NB4 (cell line): ENCODE data around the gene TUBA1A.

Experiments used
- MYC ChIP-seq: IDR thresholded peaks from 2 replicates; pipeline ENCODE4 v1.6.1; 2011; ENCODE audit warnings: low read depth, low read length
- POLR2A ChIP-seq: IDR thresholded peaks from 2 replicates; pipeline ENCODE4 v1.6.1; 2011; ENCODE audit warnings: mild to moderate bottlenecking; ENCODE audit not compliant: insufficient read length; ENCODE audit errors: extremely low read depth
- TF ChIP-seq, protein P1 (sequence below): IDR thresholded peaks from one replicate; pipeline ENCODE4 v1.5.1; 2012; ENCODE audit warnings: low read depth, low read length

DNA sequence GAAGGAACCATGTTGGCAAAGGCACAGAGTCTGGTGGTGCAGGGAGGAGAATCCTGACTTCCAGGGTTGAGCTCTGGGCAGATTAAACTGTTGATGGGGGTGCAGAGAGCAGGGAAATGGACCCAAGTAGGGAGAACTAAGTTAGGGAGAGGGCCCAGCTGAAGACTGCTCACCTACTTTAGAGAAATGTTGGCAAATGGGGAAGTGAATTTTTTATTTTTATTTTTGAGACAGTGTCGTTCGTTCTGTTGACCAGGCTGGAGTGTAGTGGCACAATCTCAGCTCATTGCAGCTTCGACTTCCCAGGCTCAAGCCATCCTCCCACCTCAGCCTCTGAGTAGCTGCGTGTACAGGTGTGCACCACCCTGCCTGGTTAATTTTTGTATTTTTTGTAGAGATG is 32.1 kb upstream of the TUBA1A start:
- TF ChIP-seq, protein P1, sequence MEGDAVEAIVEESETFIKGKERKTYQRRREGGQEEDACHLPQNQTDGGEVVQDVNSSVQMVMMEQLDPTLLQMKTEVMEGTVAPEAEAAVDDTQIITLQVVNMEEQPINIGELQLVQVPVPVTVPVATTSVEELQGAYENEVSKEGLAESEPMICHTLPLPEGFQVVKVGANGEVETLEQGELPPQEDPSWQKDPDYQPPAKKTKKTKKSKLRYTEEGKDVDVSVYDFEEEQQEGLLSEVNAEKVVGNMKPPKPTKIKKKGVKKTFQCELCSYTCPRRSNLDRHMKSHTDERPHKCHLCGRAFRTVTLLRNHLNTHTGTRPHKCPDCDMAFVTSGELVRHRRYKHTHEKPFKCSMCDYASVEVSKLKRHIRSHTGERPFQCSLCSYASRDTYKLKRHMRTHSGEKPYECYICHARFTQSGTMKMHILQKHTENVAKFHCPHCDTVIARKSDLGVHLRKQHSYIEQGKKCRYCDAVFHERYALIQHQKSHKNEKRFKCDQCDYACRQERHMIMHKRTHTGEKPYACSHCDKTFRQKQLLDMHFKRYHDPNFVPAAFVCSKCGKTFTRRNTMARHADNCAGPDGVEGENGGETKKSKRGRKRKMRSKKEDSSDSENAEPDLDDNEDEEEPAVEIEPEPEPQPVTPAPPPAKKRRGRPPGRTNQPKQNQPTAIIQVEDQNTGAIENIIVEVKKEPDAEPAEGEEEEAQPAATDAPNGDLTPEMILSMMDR: no peak
- no peak for TF ChIP-seq POLR2A
- TF ChIP-seq MYC: no peak
